Ureter (tissue), 1 donor: Measurements from ENCODE around the gene S100A12. TPM values are rescaled to one million over a fixed set of nuclear protein-coding genes. Genes with fewer than 3 reads are reported as not detected.

Experiments
- DNase-seq: peaks from one replicate; pipeline ENCODE4 v3.0.0-alpha.2; 2020; ENCODE audit warnings: low spot score
- total RNA-seq: library from RNA; stranded (reverse); gene quantifications from one replicate; pipeline ENCODE4 v1.2.4, GENCODE V29; 2023
- donor health status: DM: yes; HTN: yes; CAD: no.

S100A12 gene
- total RNA-seq, 1 donor from 2014 or later, result not detected

- DNase-seq, result no peak
Measured at GRCh38 chr1:153336650-153337049, 38.8 kb downstream of the S100A12 start.

GRCh38 chr1:153333902-153334301 lies 41.5 kb downstream of the S100A12 start:
- no peak for DNase-seq

GRCh38 chr1:153324912-153325311 lies 50.5 kb downstream of the S100A12 start:
- no peak for DNase-seq

Other genes with a start within 250 kb of the S100A12 start
- gene SPRR2G, start 224.7 kb downstream of the S100A12 start, total RNA-seq, result not detected
- gene LELP1, start 172.2 kb downstream of the S100A12 start, total RNA-seq, result not detected
- not detected for gene PRR9, start 158.0 kb downstream of the S100A12 start, total RNA-seq
- not detected for gene LORICRIN, start 115.9 kb downstream of the S100A12 start, total RNA-seq
- not detected for gene PGLYRP3, start 62.7 kb downstream of the S100A12 start, total RNA-seq
- gene PGLYRP4, start 26.8 kb downstream of the S100A12 start, total RNA-seq, result 0.60 TPM
- gene S100A9, start 17.8 kb downstream of the S100A12 start, total RNA-seq, result 151 TPM
- 31.6 TPM for gene S100A8, start 15.5 kb upstream of the S100A12 start, total RNA-seq
- not detected for gene S100A7A, start 40.9 kb upstream of the S100A12 start, total RNA-seq
- gene S100A7, start 85.0 kb upstream of the S100A12 start, total RNA-seq, result not detected
- gene S100A6, start 160.4 kb upstream of the S100A12 start, total RNA-seq, result 1,381 TPM
- 0.86 TPM for gene S100A5, start 165.3 kb upstream of the S100A12 start, total RNA-seq
- gene S100A4, start 170.2 kb upstream of the S100A12 start, total RNA-seq, result 120 TPM
- gene S100A3, start 173.6 kb upstream of the S100A12 start, total RNA-seq, result 6.5 TPM
- gene S100A2, start 190.2 kb upstream of the S100A12 start, total RNA-seq, result 317 TPM
- 81.8 TPM for gene S100A16, start 237.5 kb upstream of the S100A12 start, total RNA-seq
- 51.3 TPM for gene S100A14, start 240.7 kb upstream of the S100A12 start, total RNA-seq